ENCODE measurements around the gene SLC7A1.

GRCh38 chr13:29556742-29557141 is 38.7 kb downstream of the SLC7A1 start:
- TF ChIP-seq, protein P1, sequence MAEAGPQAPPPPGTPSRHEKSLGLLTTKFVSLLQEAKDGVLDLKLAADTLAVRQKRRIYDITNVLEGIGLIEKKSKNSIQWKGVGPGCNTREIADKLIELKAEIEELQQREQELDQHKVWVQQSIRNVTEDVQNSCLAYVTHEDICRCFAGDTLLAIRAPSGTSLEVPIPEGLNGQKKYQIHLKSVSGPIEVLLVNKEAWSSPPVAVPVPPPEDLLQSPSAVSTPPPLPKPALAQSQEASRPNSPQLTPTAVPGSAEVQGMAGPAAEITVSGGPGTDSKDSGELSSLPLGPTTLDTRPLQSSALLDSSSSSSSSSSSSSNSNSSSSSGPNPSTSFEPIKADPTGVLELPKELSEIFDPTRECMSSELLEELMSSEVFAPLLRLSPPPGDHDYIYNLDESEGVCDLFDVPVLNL (CRISPR knock-in tag; IDR thresholded peaks at IDR 0.05; ENCODE audit: borderline replicate concordance, low read depth) = no peak
- TF ChIP-seq E2F1 (CRISPR knock-in tag; IDR thresholded peaks at IDR 0.05) = no peak
- no peak for TF ChIP-seq RELA (CRISPR knock-in tag; IDR thresholded peaks at IDR 0.05; ENCODE audit: borderline replicate concordance)

Data from WTC11 (cell line).